NCI-H128 (cell line): ENCODE results near the gene PREX1.

Experiments used
- DNase-seq: peaks from one replicate; lab custom pipeline; 2025; ENCODE audit not compliant: unreplicated experiment; lab: John Stamatoyannopoulos, UW

PREX1 gene

DNA sequence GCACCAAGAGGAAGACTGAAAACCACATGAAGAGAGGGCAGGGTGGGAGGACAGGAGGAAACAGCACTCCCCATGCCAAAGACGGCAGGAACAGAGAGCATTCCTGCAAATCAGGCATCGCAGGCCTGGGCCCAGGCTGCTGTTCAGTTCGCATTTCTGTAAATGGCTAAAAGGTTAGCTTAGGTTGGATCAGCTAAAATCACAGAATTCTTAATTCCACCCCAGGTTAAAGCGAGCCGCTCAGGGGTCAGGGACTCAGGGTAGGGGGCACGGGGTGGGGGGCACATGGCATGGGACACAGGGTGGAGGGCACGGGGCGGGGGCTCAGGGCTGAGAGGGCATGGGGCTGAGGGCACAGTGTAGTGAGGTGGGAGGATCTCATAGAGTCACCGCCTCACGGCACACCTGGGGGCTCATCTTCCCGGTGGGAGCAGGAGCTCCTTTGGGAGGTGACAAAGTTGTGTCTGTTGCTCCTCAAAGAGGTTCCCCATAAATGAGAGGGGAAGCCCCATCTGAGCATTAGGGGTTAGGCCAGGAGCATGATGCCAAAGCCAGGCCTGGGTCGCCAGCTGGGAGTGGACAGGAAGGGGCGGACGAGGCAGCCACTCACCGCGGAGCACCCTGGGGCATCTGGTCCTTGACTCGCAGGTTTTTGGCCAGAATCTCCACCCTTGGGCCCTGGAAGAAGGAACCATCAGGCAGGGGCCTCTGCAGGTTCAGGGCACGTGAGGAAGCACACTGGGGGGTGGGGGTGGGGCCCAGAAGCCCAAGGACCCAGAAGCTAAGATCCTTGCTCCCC lies 200.7 kb downstream of the PREX1 start:
- DNase-seq, result no peak

DNA sequence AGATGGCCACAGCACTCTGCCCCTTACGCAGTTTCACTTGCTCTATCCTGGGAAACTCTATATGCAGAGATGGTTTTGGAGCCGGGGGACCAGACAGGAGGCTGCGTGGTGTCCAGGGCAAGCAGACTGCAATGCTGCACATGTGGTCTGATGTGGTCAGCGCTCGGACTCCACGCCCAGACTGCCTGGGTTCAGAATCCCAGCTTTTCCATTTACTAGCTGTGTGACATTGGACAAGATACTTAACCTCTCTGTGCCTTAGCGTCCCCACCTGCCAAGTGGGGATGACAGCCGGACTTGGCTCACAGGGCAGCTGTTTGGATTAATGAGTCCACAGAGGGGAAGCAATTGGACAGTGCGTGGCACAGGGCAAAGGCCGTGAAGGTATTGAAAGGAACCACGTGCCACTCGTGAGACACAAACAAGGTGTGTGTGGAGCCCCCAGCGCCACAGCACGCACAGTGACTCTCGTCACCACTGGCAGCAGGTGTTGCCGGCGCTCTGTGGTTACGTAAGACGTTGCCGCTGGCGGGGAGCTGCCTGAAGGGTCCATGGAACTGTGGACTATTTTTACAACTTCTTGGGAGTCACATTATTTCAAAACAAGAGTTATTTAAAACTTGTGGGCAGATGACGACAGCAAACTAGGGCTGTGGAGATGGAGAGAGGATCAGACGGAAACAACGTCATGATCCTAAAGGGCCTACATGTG lies 201.4 kb downstream of the PREX1 start:
- DNase-seq, result no peak

DNA sequence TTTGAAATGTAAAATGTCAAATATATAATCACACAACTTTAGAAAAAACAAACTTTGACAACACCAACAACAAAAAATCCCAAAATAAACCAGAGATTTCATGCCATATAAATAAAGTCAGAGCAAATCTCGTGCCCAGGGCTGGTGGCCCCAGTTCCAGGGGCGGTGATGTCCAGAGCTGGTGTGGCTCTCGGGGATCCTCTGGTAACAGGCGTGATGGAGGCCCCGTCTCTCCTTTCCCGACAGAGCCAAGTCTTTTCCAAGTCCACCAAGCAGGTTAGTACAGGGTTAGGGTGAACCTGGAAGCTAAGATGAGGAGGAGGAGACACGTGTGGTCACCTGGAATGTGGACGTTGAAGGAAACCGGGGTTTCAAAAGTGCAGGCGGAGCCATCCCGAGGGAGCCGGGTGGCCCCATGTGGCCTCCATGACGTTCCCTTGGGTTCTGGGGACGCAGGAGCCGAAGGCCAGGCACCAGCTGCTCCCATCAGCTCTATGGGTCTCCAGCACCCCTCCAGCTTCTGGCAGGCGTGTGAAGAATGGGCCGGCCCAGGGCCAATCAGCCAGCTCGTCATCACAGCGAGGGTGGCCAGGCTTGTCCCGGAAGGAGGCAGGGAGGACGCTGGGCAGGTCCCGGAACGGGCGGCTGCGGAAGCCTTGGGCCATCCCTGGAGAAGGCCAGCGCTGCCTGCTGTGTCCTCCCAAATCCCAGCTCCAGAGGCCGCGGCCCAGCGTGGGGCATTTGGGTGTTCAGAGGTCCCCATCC lies 202.5 kb downstream of the PREX1 start:
- DNase-seq, result no peak

DNA sequence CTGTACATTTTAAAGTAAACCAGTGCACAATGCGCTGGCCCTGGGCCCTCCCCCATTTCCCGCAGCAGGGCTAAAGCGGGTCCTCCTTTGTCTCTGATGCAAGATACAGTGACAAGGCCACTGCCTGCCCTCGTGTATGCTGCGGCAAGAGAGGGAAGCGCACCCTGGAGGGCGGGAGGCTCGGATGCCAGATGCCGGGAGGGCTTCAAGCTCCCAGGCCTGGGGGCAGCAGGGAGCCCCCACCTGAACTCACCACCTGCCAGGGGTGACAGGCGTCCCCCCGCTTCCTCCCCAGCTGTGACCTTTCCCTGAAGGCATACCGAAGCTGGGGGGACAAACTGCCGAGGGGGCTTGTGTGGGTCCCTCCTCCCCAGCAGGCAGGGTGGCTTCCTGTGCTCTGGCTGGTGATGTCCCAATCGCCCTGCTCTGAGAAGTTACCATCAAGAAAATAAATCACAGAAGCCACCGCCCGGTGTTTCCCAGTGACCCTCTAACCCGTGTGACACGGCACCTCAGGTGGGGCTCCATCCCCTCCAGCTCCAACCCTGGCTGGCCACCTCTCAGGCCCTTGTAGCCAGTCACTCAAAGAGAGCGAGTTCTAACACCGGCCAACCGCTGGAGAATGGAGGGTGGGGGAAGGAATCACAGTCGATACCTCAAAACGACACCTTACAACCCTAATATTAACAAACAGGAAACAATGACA lies 203.3 kb downstream of the PREX1 start:
- DNase-seq, result no peak

GRCh38 chr20:48623906-48624265 lies 203.9 kb downstream of the PREX1 start:
- DNase-seq, result no peak

DNA sequence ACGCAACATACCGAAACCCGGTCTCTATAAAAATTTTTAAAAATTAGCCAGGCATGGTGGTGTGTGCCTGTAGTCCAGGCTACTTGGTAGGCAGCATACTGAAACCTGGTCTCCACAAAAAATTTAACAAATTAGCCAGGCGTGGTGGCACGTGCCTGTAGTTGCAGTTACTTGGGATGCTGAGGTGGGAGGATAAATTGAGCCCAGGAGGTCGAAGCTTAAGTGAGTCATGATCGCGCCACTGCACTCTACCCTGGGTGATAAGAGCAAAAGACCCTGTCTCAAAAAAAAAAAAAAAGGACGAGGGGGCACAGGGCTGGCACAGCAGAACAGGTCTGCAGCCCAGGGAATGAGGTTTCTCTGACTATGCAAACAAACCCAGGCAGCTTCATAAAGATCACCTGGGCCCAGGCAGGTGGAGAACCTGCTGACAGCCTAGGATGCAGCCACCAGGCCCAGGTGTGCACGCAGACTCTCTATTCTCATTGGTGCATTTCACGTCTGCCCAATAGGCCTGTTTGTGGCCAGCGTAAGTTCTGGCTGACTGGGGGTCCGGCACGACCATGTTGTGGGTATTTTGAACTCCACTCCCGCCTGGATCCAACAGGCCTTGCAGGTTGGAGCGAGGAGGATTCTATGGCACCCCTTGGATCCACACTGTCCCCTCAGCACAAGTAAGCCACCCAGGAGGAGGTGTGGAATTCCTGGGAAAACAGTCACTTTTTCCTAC lies 204.5 kb downstream of the PREX1 start:
- no peak for DNase-seq

- DNase-seq, result no peak
These were observed 205.4 kb downstream of the PREX1 start for GRCh38 chr20:48622421-48622820.

GRCh38 chr20:48621376-48622078 lies 206.3 kb downstream of the PREX1 start:
- no peak for DNase-seq

- DNase-seq, result peak; percentile 92
These were observed 207.1 kb downstream of the PREX1 start for GRCh38 chr20:48620507-48621375.

- no peak for DNase-seq
These were observed 207.7 kb downstream of the PREX1 start for GRCh38 chr20:48620154-48620506.

DNA sequence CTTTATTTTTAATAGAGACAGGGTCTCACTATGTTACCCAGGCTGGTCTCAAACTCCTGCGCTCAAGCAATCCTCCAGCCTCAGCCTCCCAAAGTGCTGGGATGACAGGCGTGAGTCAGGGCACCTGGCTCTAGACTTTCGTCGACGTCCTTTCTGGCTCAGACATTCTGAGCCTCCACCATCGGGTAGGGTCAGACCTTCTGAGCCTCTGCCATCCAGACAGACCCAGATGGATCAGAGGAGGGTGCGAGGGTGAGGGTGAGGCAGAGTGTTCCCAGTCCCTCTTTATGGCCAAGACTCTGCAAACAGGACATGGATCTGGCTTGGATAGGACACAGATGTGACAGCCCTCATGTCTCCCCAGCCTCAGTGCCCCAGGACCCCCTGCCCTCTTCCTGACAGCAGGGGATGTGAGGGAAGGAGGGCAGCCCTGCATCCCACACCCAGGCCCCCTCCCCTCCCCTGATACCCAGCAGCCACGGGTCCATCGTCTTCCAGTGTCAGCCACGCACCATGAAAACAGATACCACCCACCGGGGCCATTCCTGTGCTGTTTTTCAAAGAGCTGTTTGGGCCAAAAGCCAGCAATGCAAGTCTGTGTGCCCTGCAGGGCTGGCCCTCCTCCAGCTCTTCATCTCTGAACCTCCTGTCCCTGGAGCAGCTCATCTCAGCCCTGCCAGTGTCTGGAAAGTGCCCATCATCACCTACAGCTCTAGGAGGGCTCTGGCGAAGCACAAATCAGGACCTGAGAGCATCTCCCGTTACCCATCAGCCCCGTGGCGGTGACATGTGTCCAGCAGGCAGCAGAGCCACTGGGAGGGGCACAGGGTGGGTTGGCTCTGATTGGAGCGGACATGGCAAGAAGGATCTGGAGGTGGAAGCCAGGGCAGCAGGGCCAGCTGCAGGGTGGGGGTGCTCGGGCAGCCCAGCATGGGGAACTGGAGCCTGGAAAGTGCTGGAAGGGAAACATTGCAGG lies 208.4 kb downstream of the PREX1 start:
- peak; percentile 6 for DNase-seq

GRCh38 chr20:48618631-48619030 lies 209.2 kb downstream of the PREX1 start:
- DNase-seq, result no peak

- DNase-seq, result no peak
These were observed 209.7 kb downstream of the PREX1 start for GRCh38 chr20:48618052-48618451.

- no peak for DNase-seq
These were observed 210.3 kb downstream of the PREX1 start for GRCh38 chr20:48617481-48617880.

- no peak for DNase-seq
These were observed 211.3 kb downstream of the PREX1 start for GRCh38 chr20:48616481-48616880.

DNA sequence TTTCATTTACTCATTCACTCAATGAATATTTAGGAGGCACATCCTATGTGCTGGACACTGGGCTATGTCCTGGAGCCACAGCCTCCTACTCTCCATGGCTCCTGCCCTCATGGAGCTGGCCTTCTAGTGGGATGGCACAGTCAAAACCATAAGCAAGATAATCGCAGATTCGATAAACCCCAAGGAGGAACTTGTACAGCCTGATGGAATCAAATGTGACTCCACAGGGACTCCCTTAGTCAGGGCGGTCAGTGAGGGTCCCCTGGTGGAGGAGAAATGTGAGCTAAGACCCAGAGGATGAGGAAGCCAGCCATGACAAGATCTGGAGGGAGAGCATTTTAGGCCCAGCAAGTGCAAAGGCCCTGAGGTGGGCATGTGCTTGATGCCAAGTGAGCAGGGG lies 211.9 kb downstream of the PREX1 start:
- no peak for DNase-seq

GRCh38 chr20:48614593-48615274 lies 213.1 kb downstream of the PREX1 start:
- no peak for DNase-seq
